Endothelial cell of umbilical vein (primary cell): ENCODE results near the gene CCDC57. TPM values are rescaled to one million over a fixed set of nuclear protein-coding genes. Genes with fewer than 3 reads are reported as not detected.

Experiments
- BruUV-seq: library from RNA; stranded (reverse); fragments of 400-500 nt; replicated peaks from 2 replicates; lab custom pipeline; 2021; lab: Mats Ljungman, UMichigan
- CTCF ChIA-PET: fragments of 300-600, 350-600 bp; sonication (Branson Sonifier 250); formaldehyde crosslinking; loops from one replicate; lab custom pipeline; 2021; ENCODE audit warnings: antibody characterized with exemption, inconsistent platforms; lab: Charles Lee
- POLR2A ChIA-PET: fragments of 300-600, 350-600 bp; sonication (Branson Sonifier 250); formaldehyde crosslinking; loops from one replicate; lab custom pipeline; 2021; ENCODE audit warnings: antibody characterized with exemption, inconsistent platforms; lab: Charles Lee
- DNase-seq: peaks from one replicate; pipeline ENCODE4 v3.0.0-alpha.2; 2011; ENCODE audit warnings: low read depth, low spot score
- FAIRE-seq: peaks from 2 replicates; lab custom pipeline; 2011; peaks lifted over from hg19 to GRCh38; lab: Jason Lieb, UNC
- H2AFZ ChIP-seq: 2 replicates; pipeline ENCODE4 v1.6.0; 2012; ENCODE audit warnings: low read depth, low read length, control low read depth, inconsistent platforms
- H3K27ac ChIP-seq: 2 replicates; pipeline ENCODE4 v1.5.1; 2011; ENCODE audit warnings: low read depth, mild to moderate bottlenecking, control low read depth, low read length, moderate library complexity; ENCODE audit not compliant: insufficient read depth
- H3K27me3 ChIP-seq, 2 experiments: 2 replicates each; pipeline versions ENCODE4 v1.6.0 to v1.6.1; 2011; ENCODE audit warnings: low read length in 2 of 2, mixed read lengths in 1 of 2; ENCODE audit not compliant: control insufficient read depth in 2 of 2, insufficient read depth in 2 of 2
- H3K36me3 ChIP-seq, 2 experiments: 2 replicates in 1 of 2; 3 replicates in 1 of 2; pipeline ENCODE4 v1.5.1; 2011; ENCODE audit warnings: low read length in 2 of 2, mild to moderate bottlenecking in 1 of 2, moderate library complexity in 1 of 2; ENCODE audit not compliant: control insufficient read depth in 2 of 2, insufficient read depth in 2 of 2; ENCODE audit errors: extremely low read depth in 1 of 2
- H3K4me1 ChIP-seq: 3 replicates; pipeline ENCODE4 v1.5.1; 2011; ENCODE audit warnings: mild to moderate bottlenecking, low read length; ENCODE audit not compliant: control insufficient read depth, insufficient read depth; ENCODE audit errors: extremely low read depth
- H3K4me2 ChIP-seq: 2 replicates; pipeline ENCODE4 v1.6.1; 2011; ENCODE audit warnings: low read length, control low read depth, mixed read lengths; ENCODE audit not compliant: insufficient read depth
- H3K4me3 ChIP-seq, 3 experiments: fragments of 200-600 bp in 1 of 3; sonication (generic), shearing (Covaris generic) in 1 of 3; replicated peaks in 1 of 3; 2 replicates each; pipeline ENCODE4 v1.5.1; 2011 to 2016; ENCODE audit warnings: control low read depth in 3 of 3, low read length in 3 of 3, mild to moderate bottlenecking in 2 of 3, inconsistent platforms in 1 of 3, low read depth in 1 of 3, moderate library complexity in 1 of 3; ENCODE audit not compliant: insufficient read depth in 1 of 3
- H3K79me2 ChIP-seq: 2 replicates; pipeline ENCODE4 v1.6.0; 2012; ENCODE audit warnings: low read length, inconsistent platforms; ENCODE audit not compliant: control insufficient read depth, insufficient read depth
- H3K9ac ChIP-seq: replicated peaks from 2 replicates; pipeline ENCODE3; 2011; ENCODE audit warnings: low read length, control low read depth; ENCODE audit not compliant: insufficient read depth; ENCODE audit errors: extremely low read depth
- H3K9me1 ChIP-seq: replicated peaks from 3 replicates; pipeline ENCODE4 v1.6.0; 2011; ENCODE audit warnings: mild to moderate bottlenecking, low read length; ENCODE audit not compliant: control insufficient read depth, insufficient read depth; ENCODE audit errors: extremely low read depth
- H3K9me3 ChIP-seq: replicated peaks from 2 replicates; pipeline ENCODE4 v1.5.1; 2012; ENCODE audit warnings: low read length, inconsistent platforms; ENCODE audit not compliant: control insufficient read depth, insufficient read depth
- H4K20me1 ChIP-seq: replicated peaks from 2 replicates; pipeline ENCODE3; 2011; ENCODE audit warnings: mild to moderate bottlenecking, low read length; ENCODE audit not compliant: control insufficient read depth, insufficient read depth; ENCODE audit errors: extremely low read depth
- CTCF ChIP-seq, 2 donors: IDR thresholded peaks; 1 replicate in 1 of 2; 2 replicates in 1 of 2; pipeline ENCODE4 v1.5.1; 2011; ENCODE audit warnings: low read length in 2 of 2, mild to moderate bottlenecking in 2 of 2, moderate library complexity in 2 of 2, control low read depth in 1 of 2, inconsistent platforms in 1 of 2, low read depth in 1 of 2; ENCODE audit not compliant: insufficient read depth in 1 of 2; ENCODE audit errors: extremely low read depth in 1 of 2
- EZH2 ChIP-seq: IDR thresholded peaks from 2 replicates; pipeline ENCODE4 v1.6.1; 2012; ENCODE audit warnings: borderline replicate concordance, low read depth, mild to moderate bottlenecking, moderate library complexity, low read length, inconsistent platforms; ENCODE audit not compliant: severe bottlenecking
- FOS ChIP-seq: IDR thresholded peaks from 2 replicates; pipeline ENCODE4 v1.6.1; 2011; ENCODE audit warnings: mild to moderate bottlenecking, low read length, moderate library complexity, borderline replicate concordance; ENCODE audit not compliant: insufficient read depth
- GATA2 ChIP-seq: IDR thresholded peaks from 2 replicates; pipeline ENCODE4 v1.7.0; 2011; ENCODE audit warnings: low read depth, mild to moderate bottlenecking, moderate library complexity, mixed read lengths, low read length; ENCODE audit not compliant: insufficient read length, insufficient read depth
- JUN ChIP-seq: IDR thresholded peaks from 2 replicates; pipeline ENCODE4 v1.6.1; 2011; ENCODE audit warnings: borderline replicate concordance, low read depth; ENCODE audit not compliant: insufficient read length, insufficient read depth
- MAX ChIP-seq: IDR thresholded peaks from 2 replicates; pipeline ENCODE4 v1.6.1; 2011; ENCODE audit not compliant: insufficient read depth, insufficient read length
- MYC ChIP-seq: IDR thresholded peaks from one replicate; pipeline ENCODE4 v1.6.1; 2011; ENCODE audit warnings: mild to moderate bottlenecking, low read depth, low read length
- POLR2A ChIP-seq: IDR thresholded peaks from 2 replicates; pipeline ENCODE4 v1.6.1; 2012; ENCODE audit warnings: low read depth, mild to moderate bottlenecking, control low read depth, low read length
- POLR2AphosphoS5 ChIP-seq: IDR thresholded peaks from 2 replicates; pipeline ENCODE4 v1.6.1; 2012; ENCODE audit warnings: low read depth, mild to moderate bottlenecking, control low read depth, low read length, moderate library complexity; ENCODE audit not compliant: insufficient read depth
- dilution Hi-C: fragments of 300-500 bp; cut with MboI; formaldehyde crosslinking; loops from one replicate; pipeline ENCODE4 v1.15.0; 2019; ENCODE audit warnings: low sequenced_read_pairs; ENCODE audit not compliant: extremely low pct_ligation_motif_present
- intact Hi-C: fragments of 100-400 bp; cut with micrococcal nuclease; formaldehyde crosslinking; loops from one replicate; pipeline ENCODE4 v1.10.0; 2022
- polyA plus RNA-seq, 4 experiments: library from polyadenylated mRNA; depleted of rRNA in 3 of 4; stranded (reverse) in 3 of 4; unstranded in 1 of 4; fragments of >200 nt; gene quantifications; 2 replicates each; pipeline versions ENCODE4 v1.2.1 to v1.2.3, GENCODE V29; 2011 to 2012; ENCODE audit warnings: missing spikeins in 1 of 4
- total RNA-seq: library from RNA; stranded (reverse); gene quantifications from 2 replicates; pipeline ENCODE4 v1.2.3, GENCODE V29; 2021

Gene CCDC57
- total and polyA plus RNA-seq, 2 donors (not counting 3 experiments of a cell fraction or from before 2014, with no cell fraction given), result 18.6 to 31.6 TPM

GRCh38 chr17:82113422-82113821, 99.2 kb downstream of the CCDC57 start:
- Histone ChIP-seq H3K79me2 (no peaks in the 10 kb centered on the region), H4K20me1 (no peaks in the 10 kb centered on the region), H3K9me3 (no peaks in the 10 kb centered on the region), H3K4me2 (no peak overlapping the region), H3K27me3 (no peaks in the 10 kb centered on the region), H2AFZ (no peak overlapping the region), H3K4me1 (no peaks in the 10 kb centered on the region), H3K4me3 (no peak overlapping the region), H3K9me1 (no peaks in the 10 kb centered on the region), H3K36me3 (no peaks in the 10 kb centered on the region), H3K9ac (no peak overlapping the region), H3K27ac (no peak overlapping the region)
- no peak for TF ChIP-seq GATA2
- TF ChIP-seq POLR2AphosphoS5, result no peak
- TF ChIP-seq FOS, result no peak
- no peak for TF ChIP-seq JUN
- TF ChIP-seq MYC, result no peak
- no peak for TF ChIP-seq MAX
- TF ChIP-seq EZH2, result no peak
- no peak for TF ChIP-seq CTCF (IDR thresholded peaks at IDR 0.05; ENCODE audit: extremely low read depth in 1 of 2, insufficient read depth in 1 of 2, low read depth in 1 of 2, low read length in 2 of 2)
- TF ChIP-seq POLR2A, result no peak
- no peak for DNase-seq
- POLR2A ChIA-PET, result no interaction called here
- BruUV-seq, result no TSS peak
- intact Hi-C loops, result no loop called here
- CTCF ChIA-PET, result interaction anchor here (0.5 kb wide), 1 partner anchor 293 kb away, joined by 3 read pairs; no protein-coding TSS in a partner anchor
- dilution Hi-C loops, result no loop called here
- FAIRE-seq, result no peak
